ENCODE measurements around the gene ACAD9. TPM values are rescaled to one million over a fixed set of nuclear protein-coding genes. Genes with fewer than 3 reads are reported as not detected.
A peak's percentile ranks its signal among the peaks of the same experiment; 100 is the strongest.

The ACAD9 gene
- total and polyA plus RNA-seq, 2 of the 13 experiments (the other 11 are each of a cell fraction or from before 2014, with no cell fraction given), result 15.3 to 38.2 TPM

- TF ChIP-seq ZNF883 (CRISPR knock-in tag; IDR thresholded peaks at IDR 0.05; ENCODE audit: not compliant biosample characterization), result peak; percentile 86
- TF ChIP-seq ZNF563 (CRISPR knock-in tag; IDR thresholded peaks at IDR 0.05), result peak; percentile 89; the same call in 1 of the 2 replicates
- TF ChIP-seq, protein P1, sequence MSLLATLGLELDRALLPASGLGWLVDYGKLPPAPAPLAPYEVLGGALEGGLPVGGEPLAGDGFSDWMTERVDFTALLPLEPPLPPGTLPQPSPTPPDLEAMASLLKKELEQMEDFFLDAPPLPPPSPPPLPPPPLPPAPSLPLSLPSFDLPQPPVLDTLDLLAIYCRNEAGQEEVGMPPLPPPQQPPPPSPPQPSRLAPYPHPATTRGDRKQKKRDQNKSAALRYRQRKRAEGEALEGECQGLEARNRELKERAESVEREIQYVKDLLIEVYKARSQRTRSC (CRISPR knock-in tag; IDR thresholded peaks at IDR 0.05; ENCODE audit: low read depth), result 0 out of 2 replicates have a peak, but pooled peaks have one; percentile 52
- TF ChIP-seq HNF4A (CRISPR knock-in tag; IDR thresholded peaks at IDR 0.05), result no peak
- peak; percentile 98 for TF ChIP-seq TBX2 (CRISPR knock-in tag; IDR thresholded peaks at IDR 0.05; ENCODE audit: borderline replicate concordance)
- TF ChIP-seq, protein P2, sequence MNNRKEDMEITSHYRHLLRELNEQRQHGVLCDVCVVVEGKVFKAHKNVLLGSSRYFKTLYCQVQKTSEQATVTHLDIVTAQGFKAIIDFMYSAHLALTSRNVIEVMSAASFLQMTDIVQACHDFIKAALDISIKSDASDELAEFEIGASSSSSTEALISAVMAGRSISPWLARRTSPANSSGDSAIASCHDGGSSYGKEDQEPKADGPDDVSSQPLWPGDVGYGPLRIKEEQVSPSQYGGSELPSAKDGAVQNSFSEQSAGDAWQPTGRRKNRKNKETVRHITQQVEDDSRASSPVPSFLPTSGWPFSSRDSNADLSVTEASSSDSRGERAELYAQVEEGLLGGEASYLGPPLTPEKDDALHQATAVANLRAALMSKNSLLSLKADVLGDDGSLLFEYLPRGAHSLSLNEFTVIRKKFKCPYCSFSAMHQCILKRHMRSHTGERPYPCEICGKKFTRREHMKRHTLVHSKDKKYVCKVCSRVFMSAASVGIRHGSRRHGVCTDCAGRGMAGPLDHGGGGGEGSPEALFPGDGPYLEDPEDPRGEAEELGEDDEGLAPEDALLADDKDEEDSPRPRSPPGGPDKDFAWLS (CRISPR knock-in tag; IDR thresholded peaks at IDR 0.05; ENCODE audit: borderline replicate concordance), result no peak
- peak; percentile 95 for TF ChIP-seq TARDBP (CRISPR knock-in tag; IDR thresholded peaks at IDR 0.05)
- TF ChIP-seq HOXA9 (CRISPR knock-in tag; IDR thresholded peaks at IDR 0.05; ENCODE audit: borderline replicate concordance), result no peak; the same call in 1 of the 2 replicates
- TF ChIP-seq ZNF646 (CRISPR knock-in tag; IDR thresholded peaks at IDR 0.05), result no peak
- TF ChIP-seq ZNF431 (CRISPR knock-in tag; IDR thresholded peaks at IDR 0.05; ENCODE audit: borderline replicate concordance, low read depth), result peak; percentile 91
- TF ChIP-seq SUZ12 (IDR thresholded peaks at IDR 0.05; ENCODE audit: low read depth, low read length), result no peak
- no peak for TF ChIP-seq SMARCE1 (IDR thresholded peaks at IDR 0.05; ENCODE audit: borderline replicate concordance)
- no peak for TF ChIP-seq ZNF12 (CRISPR knock-in tag; IDR thresholded peaks at IDR 0.05)
- TF ChIP-seq DR1 (CRISPR knock-in tag; IDR thresholded peaks at IDR 0.05), result peak; percentile 94
- no peak for TF ChIP-seq ATM (IDR thresholded peaks at IDR 0.05; ENCODE audit: borderline replicate concordance)
- TF ChIP-seq MYC (CRISPR knock-in tag; IDR thresholded peaks at IDR 0.05; ENCODE audit: borderline replicate concordance), result peak; percentile 98
- peak; percentile 99 for TF ChIP-seq ZMAT3 (CRISPR knock-in tag; conservative IDR thresholded peaks at IDR 0.05)
- TF ChIP-seq MXD4 (CRISPR knock-in tag; IDR thresholded peaks at IDR 0.05), result peak; percentile 94
These were observed at the start of gene ACAD9 (continued) for GRCh38 chr3:128879125-128879969.

Measured in HepG2 (cell line).